Activated T-cell treated with anti-CD3 and anti-CD28 coated beads for 4 hours (primary cell): Measurements from ENCODE around the gene MIB1.
"Not testable (repeated sequence)": the region's sequence is repeated elsewhere in the genome, so short reads cannot be mapped to it uniquely, and the experiment has no call there.

Experiments used
- DNase-seq: peaks from one replicate; pipeline ENCODE4 v3.0.0-alpha.2; 2020

Gene MIB1

DNA sequence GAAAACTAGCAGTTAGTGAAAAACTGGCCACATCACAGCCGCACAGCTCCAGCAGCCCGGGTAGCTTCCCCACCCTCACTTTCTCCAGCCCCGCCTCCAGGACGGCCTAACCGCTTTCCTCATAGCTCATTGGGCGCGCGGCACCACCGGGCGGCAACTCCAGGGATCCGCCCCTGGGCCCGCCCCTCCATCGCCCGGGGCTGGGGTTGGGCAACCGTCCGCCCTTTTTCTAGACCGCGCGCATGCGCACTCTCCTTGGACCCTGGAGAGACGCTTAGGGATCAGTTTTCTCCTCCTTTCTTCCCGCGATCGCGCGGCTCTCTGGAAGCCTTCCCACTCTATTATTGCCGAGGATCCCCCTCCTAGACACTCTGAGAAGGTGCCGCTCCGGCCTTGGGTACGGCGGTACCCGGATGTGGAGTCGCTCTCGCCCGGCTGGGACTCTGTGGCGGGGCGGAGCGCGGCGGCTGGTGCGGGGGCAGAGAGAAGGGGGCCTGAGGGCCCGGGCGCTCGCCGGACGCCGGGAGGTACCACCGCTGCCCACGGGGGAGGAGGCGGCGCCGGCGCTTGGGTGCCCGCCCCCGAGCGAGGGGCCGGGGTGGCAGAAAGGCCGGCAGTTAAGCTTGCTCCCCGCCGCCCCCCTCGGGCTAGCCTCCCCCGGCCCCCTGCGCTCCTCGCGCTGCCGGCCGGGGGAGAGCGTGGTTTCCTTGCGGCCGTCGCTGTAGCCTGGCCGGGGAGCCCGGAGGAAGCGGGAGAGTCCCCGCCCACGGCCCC lies at the start of gene MIB1:
TSS of gene MIB1 (plus strand) at position 255 of the 774 bp plus-strand sequence. CDS start 792 bp downstream, outside the sequence.
- peak; percentile 98 for DNase-seq

DNA sequence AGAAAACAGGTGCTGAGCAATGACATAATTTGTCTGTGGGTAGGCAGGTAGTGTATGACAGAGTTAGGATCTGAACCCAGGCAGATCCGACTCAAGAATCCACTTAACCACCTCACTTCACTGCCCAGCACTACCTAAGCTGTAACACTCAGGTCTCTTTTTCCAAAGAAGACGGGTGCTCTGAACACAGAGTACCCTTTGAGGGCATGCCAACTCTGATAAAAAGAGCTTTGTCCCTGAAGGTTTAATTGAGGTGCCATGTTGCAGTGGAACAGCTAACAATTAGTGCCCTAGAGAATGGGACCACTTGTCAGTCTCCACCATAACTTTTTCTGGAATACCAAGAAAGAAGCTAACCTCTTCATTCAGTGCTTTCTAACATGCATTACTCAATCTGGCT lies 47.3 kb upstream of the MIB1 start:
- no peak for DNase-seq

- no peak for DNase-seq
Observed at GRCh38 chr18:21700528-21701075, 40.0 kb upstream of the MIB1 start.

- no peak for DNase-seq
Observed at GRCh38 chr18:21701621-21702020, 39.0 kb upstream of the MIB1 start.

DNA sequence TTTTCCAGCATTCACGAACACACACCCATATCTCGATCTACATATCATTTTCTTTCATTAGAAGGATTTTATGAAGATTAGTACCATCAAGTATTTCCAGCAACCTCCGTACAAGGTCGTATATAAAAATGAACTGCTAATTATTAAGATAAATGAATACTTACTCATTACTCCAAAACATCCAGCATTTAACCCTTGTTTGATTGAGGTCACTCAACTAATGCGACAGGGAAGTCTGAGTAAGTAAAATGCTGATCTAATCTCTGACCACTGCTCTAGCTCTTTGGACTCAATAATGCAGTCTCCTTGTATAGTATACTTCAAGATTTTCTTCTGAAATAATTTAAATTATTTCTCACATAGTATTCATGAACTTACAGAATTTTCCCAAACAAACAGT lies 38.0 kb upstream of the MIB1 start:
- no peak for DNase-seq

DNA sequence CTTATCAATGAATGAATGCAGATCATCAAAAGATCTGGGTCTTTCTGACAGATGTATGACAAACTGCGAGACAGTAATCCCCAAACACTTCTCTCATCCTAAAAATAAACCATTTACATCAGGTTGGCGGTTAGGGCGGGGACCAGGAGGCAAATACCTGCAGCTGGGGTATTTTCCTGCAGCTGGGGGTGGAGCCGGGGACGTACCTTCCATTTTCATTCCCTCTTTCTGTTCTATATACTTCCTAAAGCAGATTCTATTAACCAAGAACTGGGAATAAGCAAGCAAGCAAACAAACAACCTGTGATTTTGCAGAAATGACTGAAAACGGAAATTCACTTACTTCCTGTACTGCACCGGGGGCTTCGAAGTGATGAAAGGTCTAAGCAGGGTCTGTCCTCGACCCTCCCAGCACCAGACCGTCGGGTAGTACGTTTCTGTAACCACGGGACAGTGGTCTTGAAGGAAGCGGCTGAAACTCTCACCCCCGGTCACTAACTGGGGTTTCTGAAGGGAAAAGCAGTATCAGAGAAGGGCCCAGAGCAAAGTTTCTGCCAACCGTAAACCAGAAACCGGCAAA lies 37.3 kb upstream of the MIB1 start:
- no peak for DNase-seq

DNA sequence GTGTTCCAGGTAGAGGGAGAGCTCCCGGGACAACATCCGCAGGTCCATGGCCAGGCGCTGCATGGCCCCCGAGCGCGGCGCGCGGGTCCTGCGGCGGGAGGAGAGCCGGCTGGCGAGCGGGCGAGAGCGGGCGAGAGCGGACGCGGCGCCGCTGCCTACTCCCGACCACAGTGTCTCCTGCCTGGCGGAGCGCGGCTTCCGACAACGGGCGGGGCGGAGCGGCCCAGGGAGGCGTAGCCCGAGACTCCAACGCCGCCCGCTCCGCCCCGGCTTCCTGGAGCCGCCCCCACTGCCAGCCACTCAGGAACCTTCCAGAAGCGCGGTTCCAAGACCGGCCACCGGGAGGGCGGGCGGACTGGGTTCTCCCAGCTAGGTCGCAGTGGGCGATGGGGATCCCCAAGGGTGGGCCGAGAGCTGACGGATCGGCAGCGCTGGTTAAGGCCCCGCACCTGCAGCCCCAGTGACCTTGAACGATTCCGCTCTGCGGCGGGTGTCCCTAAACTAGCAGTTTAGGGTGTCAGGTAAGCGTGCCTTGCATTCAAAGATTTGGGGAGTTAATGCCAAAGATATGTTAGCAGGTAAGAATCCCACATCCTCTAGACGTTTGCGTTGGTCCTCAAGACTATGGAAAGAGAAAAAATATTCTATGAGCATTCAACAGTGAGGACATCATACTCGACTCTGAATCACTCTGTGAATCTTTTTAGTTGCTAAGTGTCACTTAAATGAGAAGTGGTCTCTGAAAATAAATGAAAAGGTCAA lies 35.8 kb upstream of the MIB1 start, which contains the start of gene ABHD3:
TSS of gene ABHD3 (minus strand) at position 172 of the 762 bp plus-strand sequence. CDS start at position 63, 109 bp downstream.
- DNase-seq: peak; percentile 85

DNA sequence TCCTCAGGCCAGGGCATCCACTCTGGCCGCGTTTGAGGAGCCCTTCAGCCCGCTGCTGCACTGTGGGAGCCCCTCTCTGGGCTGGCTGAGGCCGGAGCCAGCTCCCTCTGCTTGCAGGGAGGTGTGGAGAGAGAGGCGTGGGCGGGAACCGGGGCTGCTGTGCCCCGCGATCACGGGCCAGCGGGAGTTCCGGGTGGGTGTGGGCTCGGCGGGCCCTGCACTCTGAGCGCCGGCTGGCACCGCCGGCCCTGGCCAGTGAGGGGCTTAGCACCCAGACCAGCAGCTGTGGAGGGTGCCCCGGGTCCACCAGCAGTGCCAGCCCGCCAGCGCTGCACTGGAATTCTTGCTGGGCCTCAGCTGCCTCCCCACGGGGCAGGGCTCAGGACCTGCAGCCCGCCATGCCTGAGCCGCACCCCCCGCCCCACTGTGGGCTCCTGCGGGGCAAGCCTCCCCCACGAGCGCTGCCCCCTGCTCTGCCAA lies 34.2 kb upstream of the MIB1 start:
- DNase-seq: no peak

- not testable (repeated sequence) for DNase-seq
Observed at GRCh38 chr18:21707130-21707529, 33.5 kb upstream of the MIB1 start.

DNA sequence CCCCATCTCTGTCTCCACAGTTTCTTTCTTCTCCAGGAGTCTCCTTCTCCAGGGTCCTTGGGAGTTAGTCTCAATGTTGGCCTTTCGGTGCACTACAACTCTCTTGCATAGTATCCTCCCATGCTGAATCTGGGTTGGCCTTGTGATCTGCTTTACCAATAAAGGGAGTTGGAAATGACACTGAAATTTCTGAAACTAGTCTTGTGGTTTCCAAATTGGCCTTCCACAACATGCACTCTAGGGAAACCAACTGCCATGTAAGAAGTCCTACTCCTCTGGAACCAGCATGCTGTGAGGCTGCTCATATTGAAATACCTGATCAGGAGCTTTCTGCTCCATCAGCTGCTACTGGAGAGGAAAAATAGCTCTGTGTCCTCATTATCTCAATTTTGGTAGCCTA lies 26.1 kb upstream of the MIB1 start:
- no peak for DNase-seq

DNA sequence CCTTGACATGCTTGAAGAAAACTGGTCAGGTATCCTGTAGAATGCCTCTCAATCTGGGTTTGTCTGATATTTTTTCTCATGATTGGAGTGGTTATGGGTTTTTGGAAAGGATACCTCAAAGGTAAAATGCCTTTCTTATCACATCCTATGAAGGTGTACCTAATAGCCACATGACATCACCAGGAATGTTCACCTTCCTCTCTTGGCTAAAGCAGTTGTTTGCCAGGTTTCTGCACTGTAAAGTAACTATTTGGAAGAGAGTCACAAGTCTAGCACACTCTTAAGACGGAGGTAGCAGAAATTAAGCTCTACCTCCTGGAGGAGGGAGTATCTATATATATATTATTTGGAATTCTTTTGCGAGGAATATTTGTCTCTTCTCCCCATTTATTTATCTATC lies 17.9 kb upstream of the MIB1 start:
- no peak for DNase-seq

DNA sequence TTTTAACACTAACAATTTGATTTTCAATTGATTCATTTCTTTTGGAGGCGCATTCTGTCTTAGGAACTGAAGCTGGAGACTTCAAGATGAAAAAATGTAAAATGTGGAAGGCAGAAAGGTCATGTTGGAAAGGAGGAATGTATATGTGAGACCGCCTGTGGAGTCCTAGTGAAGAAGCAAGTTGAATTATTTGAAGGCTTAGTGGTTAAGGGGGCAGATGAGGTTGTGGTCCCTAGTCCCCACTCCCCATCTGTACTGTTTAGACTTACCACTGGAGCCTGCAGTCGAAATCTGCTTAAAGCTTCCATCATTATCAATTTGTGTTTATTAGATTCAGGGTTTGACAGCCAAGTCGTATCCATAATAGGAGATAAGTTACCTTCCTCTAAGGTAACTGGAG lies 15.4 kb upstream of the MIB1 start:
- no peak for DNase-seq

DNA sequence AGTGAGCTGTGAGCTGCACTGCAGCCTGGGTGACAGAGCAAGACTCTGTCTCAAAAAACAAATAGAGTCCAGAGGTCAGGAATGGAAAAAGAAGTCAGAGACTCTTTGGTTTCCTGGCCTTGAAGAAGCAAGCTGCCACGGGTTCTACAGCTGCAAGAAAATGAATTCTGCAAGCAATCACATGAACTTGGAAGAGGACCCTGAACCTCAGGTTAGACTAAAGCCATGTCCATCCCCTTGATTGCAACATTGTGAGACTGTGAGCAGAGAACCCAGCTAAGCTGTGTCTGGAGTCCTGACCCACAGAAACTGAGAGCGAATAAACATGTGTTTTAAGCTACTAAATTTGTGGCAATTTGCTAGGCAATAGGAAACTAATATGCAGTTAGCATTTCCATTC lies 12.9 kb upstream of the MIB1 start:
- DNase-seq: no peak

DNA sequence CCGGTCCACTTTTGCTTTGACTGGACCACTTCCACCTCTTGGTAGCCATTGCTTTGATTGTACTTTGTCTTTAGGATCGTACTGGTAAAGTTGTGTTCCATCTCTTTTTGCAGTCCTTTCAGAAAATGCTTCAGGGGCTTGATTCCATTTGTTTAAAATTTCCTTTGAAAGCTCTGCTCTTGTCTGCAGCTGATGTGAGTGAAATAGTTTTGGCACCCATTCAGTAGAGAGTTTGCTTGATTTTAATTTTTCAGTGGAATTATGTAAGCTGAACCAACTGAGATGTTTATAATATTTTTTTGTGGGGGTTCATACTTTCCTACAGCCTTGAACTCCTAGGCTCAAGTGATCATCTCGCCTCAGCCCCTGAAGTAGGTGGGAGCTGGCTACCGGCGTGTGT lies 7.6 kb upstream of the MIB1 start:
- no peak for DNase-seq

DNA sequence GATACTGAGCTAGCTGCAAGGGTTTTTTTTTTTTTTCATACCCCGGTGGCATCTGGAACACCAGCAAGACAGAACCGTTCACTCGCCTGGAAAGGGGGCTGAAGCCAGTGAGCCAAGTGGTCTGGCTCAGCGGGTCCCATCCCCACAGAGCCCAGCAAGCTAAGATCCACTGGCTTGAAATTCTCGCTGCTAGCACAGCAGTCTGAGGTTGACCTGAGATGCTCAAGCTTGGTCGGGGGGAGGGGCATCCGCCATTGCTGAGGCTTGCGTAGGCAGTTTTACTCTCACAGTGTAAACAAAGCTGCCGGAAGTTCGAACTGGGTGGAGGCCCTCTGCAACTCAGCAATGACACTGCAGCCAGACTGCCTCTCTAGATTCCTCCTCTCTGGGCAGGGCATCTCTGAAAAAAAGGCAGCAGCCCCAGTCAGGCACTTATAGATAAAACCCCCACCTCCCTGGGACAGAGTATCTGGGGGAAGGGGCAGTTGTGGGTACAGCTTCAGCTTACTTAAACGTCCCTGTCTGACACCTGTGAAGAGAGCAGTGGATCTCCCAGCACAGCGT lies 5.1 kb upstream of the MIB1 start:
- DNase-seq: no peak

DNA sequence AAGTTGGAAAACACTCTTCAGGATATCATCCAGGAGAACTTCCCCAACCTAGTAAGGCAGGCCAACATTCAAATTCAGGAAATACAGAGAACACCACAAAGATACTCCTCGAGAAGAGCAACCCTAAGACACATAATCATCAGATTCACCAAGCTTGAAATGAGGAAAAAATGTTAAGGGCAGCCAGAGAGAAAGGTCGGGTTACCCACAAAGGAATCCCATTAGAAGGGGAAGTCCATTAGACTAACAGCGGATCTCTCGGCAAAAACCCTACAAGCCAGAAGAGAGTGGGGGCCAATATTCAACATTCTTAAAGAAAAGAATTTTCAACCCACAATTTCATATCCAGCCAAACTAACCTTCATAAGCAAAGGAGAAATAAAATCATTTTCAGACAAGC lies 3.7 kb upstream of the MIB1 start:
- DNase-seq: not testable (repeated sequence)

DNA sequence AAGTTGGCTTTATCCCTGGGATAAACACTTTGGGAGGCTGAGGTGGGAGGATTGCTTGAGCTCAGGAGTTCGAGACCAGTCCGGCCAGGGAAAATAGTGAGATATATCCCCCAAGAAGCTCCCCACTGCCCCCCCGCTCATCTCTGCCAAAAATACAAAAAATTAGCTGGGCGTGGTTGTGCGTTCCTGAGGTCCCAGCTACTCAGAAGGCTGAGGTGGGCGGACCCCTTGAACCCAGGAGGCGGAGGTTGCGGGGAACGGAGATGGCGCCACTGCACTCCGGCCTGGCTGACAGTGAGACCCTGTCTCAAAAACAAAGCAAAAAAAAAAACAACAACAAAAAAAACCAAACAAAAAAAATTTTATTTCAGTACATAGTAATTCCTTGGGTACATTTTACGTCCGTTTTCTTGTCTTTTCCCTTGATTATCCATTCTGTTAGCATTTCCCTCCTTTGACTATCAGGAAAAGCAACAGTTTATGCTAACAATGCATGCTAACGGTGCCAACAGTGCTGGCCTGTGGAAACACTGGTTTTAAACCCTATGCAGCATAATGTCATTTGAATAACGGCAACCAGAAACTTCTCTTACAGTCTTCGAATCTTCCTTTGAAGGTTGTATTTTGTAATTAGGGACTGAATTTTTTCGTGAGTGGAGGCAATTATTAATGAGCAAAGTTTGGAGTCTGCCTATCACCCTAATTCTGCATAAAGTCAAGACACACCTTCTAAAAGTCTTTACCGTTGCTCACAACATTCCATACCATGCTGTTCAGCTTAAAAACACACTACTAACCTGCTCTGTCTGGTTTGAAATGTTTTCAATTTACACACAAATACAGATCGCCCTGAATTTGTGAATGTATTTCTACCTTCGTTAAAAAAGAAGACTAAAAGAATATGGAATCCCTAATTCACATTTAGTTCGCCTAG lies 721 bp upstream of the MIB1 start:
- DNase-seq: no peak

DNA sequence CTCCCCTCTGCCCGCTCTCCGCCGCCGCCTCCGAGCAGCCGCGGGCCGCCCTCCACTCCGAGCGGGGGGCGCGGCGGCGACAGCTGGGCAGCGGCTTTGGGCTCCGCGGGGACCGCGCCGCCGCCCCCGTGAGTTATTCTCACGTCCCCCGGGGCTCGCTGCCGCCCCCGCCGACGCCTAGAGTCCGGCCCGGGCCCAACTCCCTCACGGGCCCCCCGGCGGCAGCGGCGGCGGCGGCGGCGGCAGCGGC lies 645 bp downstream of the MIB1 start:
- DNase-seq: no peak

DNA sequence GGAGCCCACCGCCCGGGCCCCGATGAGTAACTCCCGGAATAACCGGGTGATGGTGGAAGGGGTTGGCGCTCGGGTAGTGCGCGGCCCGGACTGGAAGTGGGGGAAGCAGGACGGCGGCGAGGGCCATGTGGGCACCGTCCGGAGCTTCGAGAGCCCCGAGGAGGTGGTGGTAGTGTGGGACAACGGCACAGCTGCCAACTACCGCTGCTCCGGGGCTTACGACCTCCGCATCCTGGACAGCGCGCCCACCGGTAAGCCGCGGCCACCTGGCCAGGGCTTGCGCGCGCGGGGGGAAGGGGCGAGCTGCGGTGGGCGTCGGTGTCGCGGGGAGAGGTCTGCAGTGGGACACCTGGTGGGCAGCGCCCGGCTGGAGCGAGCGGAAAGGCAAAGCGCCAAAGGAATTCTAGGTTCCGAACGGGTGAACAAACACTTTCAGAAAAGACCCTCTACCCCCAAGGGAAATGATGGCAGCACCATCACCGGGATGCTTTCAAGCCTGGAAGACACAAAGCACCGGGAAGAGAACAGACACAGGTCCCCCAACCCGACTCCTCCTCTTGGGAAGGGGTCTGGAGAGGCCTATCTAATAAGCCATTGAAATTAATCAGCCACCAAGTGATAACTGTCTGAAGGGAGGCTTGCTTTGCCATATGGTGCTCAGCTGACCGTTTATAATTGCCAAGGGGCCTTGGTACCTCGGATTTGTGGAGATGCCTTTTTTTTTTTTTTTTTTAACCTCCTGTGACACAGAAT lies 1.1 kb downstream of the MIB1 start:
- no peak for DNase-seq

DNA sequence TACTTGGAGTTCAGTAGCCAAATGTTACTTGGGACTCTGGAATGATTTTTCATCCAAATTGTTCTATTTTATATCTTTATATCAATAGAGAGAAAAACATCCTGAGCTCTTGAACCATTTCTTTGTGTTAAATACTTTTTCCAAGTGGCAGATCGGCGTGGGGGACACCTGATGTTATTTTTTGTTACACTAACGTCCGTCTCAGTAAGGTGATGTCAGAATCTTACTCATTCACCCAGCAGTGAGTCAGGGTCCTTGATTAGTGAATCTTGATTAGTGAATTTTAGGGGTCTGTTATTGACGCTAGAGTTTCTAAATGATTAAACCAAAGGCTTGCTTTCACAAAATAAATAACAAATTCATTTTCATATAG lies 1.7 kb downstream of the MIB1 start:
- no peak for DNase-seq

DNA sequence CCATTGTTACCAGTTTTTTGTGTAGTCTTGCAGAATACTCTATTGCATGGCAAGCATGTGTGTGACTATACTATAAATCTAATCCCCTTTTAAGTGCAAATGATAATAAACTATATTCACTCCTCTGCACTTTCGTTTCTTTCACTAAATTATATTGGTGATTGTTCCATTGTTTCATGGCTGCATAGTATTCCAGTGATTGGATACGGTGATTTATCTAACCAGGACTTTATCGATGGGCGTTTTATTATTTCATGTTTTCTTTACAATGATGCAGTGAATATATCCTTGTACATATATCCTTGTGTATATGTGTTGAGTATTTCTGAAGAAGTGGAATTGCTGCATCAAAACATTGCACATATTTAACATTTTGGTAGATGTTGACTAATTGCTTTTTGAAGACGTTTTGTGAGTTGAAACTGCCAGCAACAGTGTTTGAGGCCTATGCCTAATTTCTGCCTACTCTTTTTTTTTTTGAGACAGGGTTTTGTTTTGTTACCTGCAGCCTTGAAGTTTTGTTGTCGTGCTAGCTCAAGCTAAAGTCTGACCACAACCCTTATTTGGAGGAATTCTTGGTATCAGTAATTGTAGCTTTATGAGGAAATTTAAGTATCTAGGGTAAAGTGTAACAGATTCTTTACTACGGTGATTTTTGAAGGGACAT lies 2.7 kb downstream of the MIB1 start:
- DNase-seq: no peak
